HL-60 (cell line): ENCODE measurements around the gene TIMM50.

ENCODE experiments used
- CTCF ChIP-seq: IDR thresholded peaks from one replicate; pipeline ENCODE4 v1.5.1; 2011; ENCODE audit warnings: low read length, control low read depth, inconsistent platforms; ENCODE audit not compliant: insufficient read depth
- POLR2AphosphoS5 ChIP-seq: IDR thresholded peaks from 2 replicates; pipeline ENCODE4 v1.6.1; 2012; ENCODE audit warnings: low read depth

GRCh38 chr19:39539165-39539517, 58.5 kb downstream of the TIMM50 start:
- TF ChIP-seq POLR2AphosphoS5 (no peak), CTCF (no peak)
